DOHH2 (cell line): Measurements from ENCODE around the gene GNA14.

ENCODE experiments used
- H3F3A ChIP-seq: fragments of 200-600 bp; sonication (generic), shearing (Covaris generic); 2 replicates; pipeline ENCODE4 v1.6.0; 2016; ENCODE audit warnings: antibody characterized with exemption, mild to moderate bottlenecking; ENCODE audit not compliant: control insufficient read depth, insufficient read depth
- H3K27ac ChIP-seq: fragments of 200-600 bp; sonication (generic); 2 replicates; pipeline ENCODE4 v1.5.1; 2014; ENCODE audit warnings: low read depth, mild to moderate bottlenecking, low read length, moderate library complexity
- H3K27me3 ChIP-seq: fragments of 200-600 bp; sonication (generic); 2 replicates; pipeline ENCODE4 v1.6.1; 2014; ENCODE audit warnings: mild to moderate bottlenecking, low read length, mixed read lengths; ENCODE audit not compliant: control insufficient read depth
- H3K36me3 ChIP-seq: fragments of 200-600 bp; sonication (generic); 2 replicates; pipeline ENCODE4 v1.6.1; 2014; ENCODE audit warnings: mild to moderate bottlenecking, low read length, moderate library complexity, mixed read lengths; ENCODE audit not compliant: control insufficient read depth
- H3K4me1 ChIP-seq: fragments of 200-600 bp; sonication (generic); 2 replicates; pipeline ENCODE4 v1.6.1; 2014; ENCODE audit warnings: mild to moderate bottlenecking, low read length, mixed read lengths; ENCODE audit not compliant: control insufficient read depth
- H3K4me2 ChIP-seq: fragments of 200-600 bp; sonication (generic); 2 replicates; pipeline ENCODE4 v1.6.0; 2014; ENCODE audit warnings: mild to moderate bottlenecking, low read length, moderate library complexity
- H3K4me3 ChIP-seq: fragments of 200-600 bp; sonication (generic); 2 replicates; pipeline ENCODE4 v1.5.1; 2014; ENCODE audit warnings: mild to moderate bottlenecking, low read length, mixed read lengths
- H3K79me2 ChIP-seq: fragments of 200-600 bp; sonication (generic); 2 replicates; pipeline ENCODE4 v1.6.1; 2014; ENCODE audit warnings: mild to moderate bottlenecking, low read length, mixed read lengths; ENCODE audit not compliant: control insufficient read depth
- H3K9me2 ChIP-seq: fragments of 200-600 bp; sonication (generic); replicated peaks from 2 replicates; pipeline ENCODE4 v1.6.1; 2014; ENCODE audit warnings: mild to moderate bottlenecking, low read length, mixed read lengths; ENCODE audit not compliant: control insufficient read depth
- H3K9me3 ChIP-seq: fragments of 200-600 bp; sonication (generic); 2 replicates; pipeline ENCODE4 v1.6.1; 2014; ENCODE audit warnings: antibody characterized with exemption, low read length, mixed read lengths; ENCODE audit not compliant: control insufficient read depth, insufficient read depth
- H4K20me1 ChIP-seq: fragments of 200-600 bp; sonication (generic); 2 replicates; pipeline ENCODE4 v1.6.0; 2014; ENCODE audit warnings: low read depth, mild to moderate bottlenecking, antibody characterized with exemption, low read length, moderate library complexity; ENCODE audit not compliant: control insufficient read depth, insufficient read depth
- CTCF ChIP-seq: fragments of 200-600 bp; sonication (generic); IDR thresholded peaks from one replicate; pipeline ENCODE4 v1.5.1; 2014; ENCODE audit warnings: antibody characterized with exemption, mild to moderate bottlenecking, low read depth, low read length; ENCODE audit not compliant: poor library complexity, severe bottlenecking
- EZH2phosphoT487 ChIP-seq: fragments of 200-600 bp; sonication (generic); IDR thresholded peaks from 2 replicates; pipeline ENCODE4 v1.6.1; 2017; ENCODE audit warnings: borderline replicate concordance, mild to moderate bottlenecking, antibody characterized with exemption, low read length, moderate library complexity, mixed read lengths

The GNA14 gene

GRCh38 chr9:77562019-77562748 lies 85.9 kb downstream of the GNA14 start:
- TF ChIP-seq CTCF (no peak), EZH2phosphoT487 (no peak)
- no peak overlapping the region for H3K4me3 ChIP-seq

GRCh38 chr9:77561331-77562018 lies 86.6 kb downstream of the GNA14 start:
- no peaks in the 10 kb centered on the region for H3K36me3 ChIP-seq
- H3K9me3 ChIP-seq = no peaks in the 10 kb centered on the region
- no peak overlapping the region for H3K4me2 ChIP-seq
- TF ChIP-seq EZH2phosphoT487 (no peak), CTCF (no peak)
- no peaks in the 10 kb centered on the region for H4K20me1 ChIP-seq
- H3F3A ChIP-seq = no peaks in the 10 kb centered on the region
- no peak overlapping the region for H3K27ac ChIP-seq
- no peaks in the 10 kb centered on the region for H3K9me2 ChIP-seq
- no peaks in the 10 kb centered on the region for H3K4me1 ChIP-seq
- no peak overlapping the region for H3K4me3 ChIP-seq
- no peaks in the 10 kb centered on the region for H3K27me3 ChIP-seq
- no peaks in the 10 kb centered on the region for H3K79me2 ChIP-seq

More at GRCh38 chr9:77562019-77562748, 85.9 kb downstream of the GNA14 start:
- H3K4me1 ChIP-seq = no peaks in the 10 kb centered on the region
- H3K36me3 ChIP-seq = no peaks in the 10 kb centered on the region
- H3K4me2 ChIP-seq = no peak overlapping the region
- no peaks in the 10 kb centered on the region for H3K27me3 ChIP-seq
- no peaks in the 10 kb centered on the region for H3K9me2 ChIP-seq
- H3K79me2 ChIP-seq = no peaks in the 10 kb centered on the region
- H3K9me3 ChIP-seq = no peaks in the 10 kb centered on the region
- no peak overlapping the region for H3K27ac ChIP-seq
- no peaks in the 10 kb centered on the region for H3F3A ChIP-seq
- no peaks in the 10 kb centered on the region for H4K20me1 ChIP-seq

- H3K79me2 ChIP-seq = no peaks in the 10 kb centered on the region
- H4K20me1 ChIP-seq = no peaks in the 10 kb centered on the region
- H3K4me2 ChIP-seq = no peak overlapping the region
- no peak for TF ChIP-seq EZH2phosphoT487
- no peak for TF ChIP-seq CTCF
- no peaks in the 10 kb centered on the region for H3F3A ChIP-seq
- no peaks in the 10 kb centered on the region for H3K9me2 ChIP-seq
- no peaks in the 10 kb centered on the region for H3K36me3 ChIP-seq
- no peaks in the 10 kb centered on the region for H3K9me3 ChIP-seq
- no peaks in the 10 kb centered on the region for H3K4me1 ChIP-seq
- H3K27me3 ChIP-seq = no peaks in the 10 kb centered on the region
- H3K27ac ChIP-seq = no peak overlapping the region
- H3K4me3 ChIP-seq = no peak overlapping the region
Measured at GRCh38 chr9:77556396-77556795, 91.7 kb downstream of the GNA14 start.
